Activated naive CD8-positive, alpha-beta T cell treated with anti-CD3 and anti-CD28 coated beads for 36 hours (primary cell): ENCODE results near the gene SMOC2. TPM values are rescaled to one million over a fixed set of nuclear protein-coding genes. Genes with fewer than 3 reads are reported as not detected.

ENCODE experiments used
- DNase-seq: peaks from one replicate; pipeline ENCODE4 v3.0.0; 2021
- H3K27ac Mint-ChIP-seq: one replicate; pipeline ENCODE4 v1.8.0; 2022; ENCODE audit warnings: mild to moderate bottlenecking, moderate library complexity, mixed read lengths
- H3K27me3 Mint-ChIP-seq: one replicate; pipeline ENCODE4 v1.8.0; 2022; ENCODE audit warnings: mild to moderate bottlenecking, mixed read lengths
- H3K36me3 Mint-ChIP-seq: one replicate; pipeline ENCODE4 v1.8.0; 2021; ENCODE audit warnings: mild to moderate bottlenecking, mixed read lengths
- H3K4me1 Mint-ChIP-seq: one replicate; pipeline ENCODE4 v1.8.0; 2021; ENCODE audit warnings: mixed read lengths
- H3K4me3 Mint-ChIP-seq: one replicate; pipeline ENCODE4 v1.8.0; 2022; ENCODE audit warnings: mild to moderate bottlenecking, moderate library complexity, mixed read lengths
- H3K9me3 Mint-ChIP-seq: one replicate; pipeline ENCODE4 v1.8.0; 2022; ENCODE audit warnings: mixed read lengths
- total RNA-seq, 2 experiments: library from RNA; stranded (reverse); gene quantifications; one replicate each; pipeline ENCODE4 v1.2.3, GENCODE V29; 2021

The SMOC2 gene
- total RNA-seq, 2 experiments from 2014 or later, result not detected

- peaks cover 8% of the 10 kb centered on the region for H3K27me3 Mint-ChIP-seq
- H3K4me1 Mint-ChIP-seq, result no peaks in the 10 kb centered on the region
- no peaks in the 10 kb centered on the region for H3K36me3 Mint-ChIP-seq
- H3K4me3 Mint-ChIP-seq, result no peak overlapping the region
- DNase-seq, result no peak
- H3K9me3 Mint-ChIP-seq, result no peaks in the 10 kb centered on the region
- H3K27ac Mint-ChIP-seq, result no peak overlapping the region
Measured at GRCh38 chr6:168427184-168427583, 13.8 kb upstream of the SMOC2 start.

GRCh38 chr6:168428052-168428826 lies 12.7 kb upstream of the SMOC2 start:
- DNase-seq, result no peak
- H3K27ac Mint-ChIP-seq, result no peak overlapping the region
- H3K4me3 Mint-ChIP-seq, result no peak overlapping the region
- peaks cover 14% of the 10 kb centered on the region for H3K27me3 Mint-ChIP-seq
- H3K9me3 Mint-ChIP-seq, result no peaks in the 10 kb centered on the region
- no peaks in the 10 kb centered on the region for H3K4me1 Mint-ChIP-seq
- no peaks in the 10 kb centered on the region for H3K36me3 Mint-ChIP-seq

- Mint-ChIP-seq H3K4me1 (no peaks in the 10 kb centered on the region), H3K36me3 (no peaks in the 10 kb centered on the region), H3K9me3 (no peaks in the 10 kb centered on the region), H3K27ac (no peak overlapping the region), H3K4me3 (no peak overlapping the region), H3K27me3 (peaks cover 17% of the 10 kb centered on the region)
- DNase-seq, result no peak
Measured at GRCh38 chr6:168428863-168429262, 12.1 kb upstream of the SMOC2 start.

GRCh38 chr6:168432196-168432595 lies 8.8 kb upstream of the SMOC2 start:
- Mint-ChIP-seq H3K9me3 (no peaks in the 10 kb centered on the region), H3K4me3 (no peak overlapping the region), H3K27ac (no peak overlapping the region), H3K4me1 (no peaks in the 10 kb centered on the region), H3K27me3 (peaks cover 40% of the 10 kb centered on the region), H3K36me3 (no peaks in the 10 kb centered on the region)
- DNase-seq, result no peak

- Mint-ChIP-seq H3K27ac (no peak overlapping the region), H3K36me3 (no peaks in the 10 kb centered on the region), H3K27me3 (peaks cover 47% of the 10 kb centered on the region), H3K4me1 (no peaks in the 10 kb centered on the region), H3K9me3 (no peaks in the 10 kb centered on the region), H3K4me3 (no peak overlapping the region)
- DNase-seq, result no peak
Measured at GRCh38 chr6:168433898-168434297, 7.1 kb upstream of the SMOC2 start.

GRCh38 chr6:168434505-168434904 lies 6.5 kb upstream of the SMOC2 start:
- Mint-ChIP-seq H3K27me3 (peaks cover 53% of the 10 kb centered on the region), H3K9me3 (no peaks in the 10 kb centered on the region), H3K36me3 (no peaks in the 10 kb centered on the region), H3K4me1 (no peaks in the 10 kb centered on the region), H3K27ac (no peak overlapping the region), H3K4me3 (no peak overlapping the region)
- DNase-seq, result no peak

- H3K4me3 Mint-ChIP-seq, result no peak overlapping the region
Measured at GRCh38 chr6:168437751-168438150, 3.2 kb upstream of the SMOC2 start.

GRCh38 chr6:168438783-168439520 lies 2.0 kb upstream of the SMOC2 start:
- H3K9me3 Mint-ChIP-seq, result no peaks in the 10 kb centered on the region
- no peak overlapping the region for H3K4me3 Mint-ChIP-seq
- peaks cover 69% of the 10 kb centered on the region for H3K27me3 Mint-ChIP-seq
- no peaks in the 10 kb centered on the region for H3K4me1 Mint-ChIP-seq
- H3K27ac Mint-ChIP-seq, result no peak overlapping the region
- DNase-seq, result no peak
- no peaks in the 10 kb centered on the region for H3K36me3 Mint-ChIP-seq

More at GRCh38 chr6:168437751-168438150, 3.2 kb upstream of the SMOC2 start:
- H3K9me3 Mint-ChIP-seq, result no peaks in the 10 kb centered on the region
- H3K27ac Mint-ChIP-seq, result no peak overlapping the region
- H3K36me3 Mint-ChIP-seq, result no peaks in the 10 kb centered on the region
- no peaks in the 10 kb centered on the region for H3K4me1 Mint-ChIP-seq
- peaks cover 60% of the 10 kb centered on the region for H3K27me3 Mint-ChIP-seq
- DNase-seq, result no peak

GRCh38 chr6:168439794-168440450 lies 1.1 kb upstream of the SMOC2 start:
- no peak for DNase-seq
- no peaks in the 10 kb centered on the region for H3K36me3 Mint-ChIP-seq
- H3K4me3 Mint-ChIP-seq, result no peak overlapping the region
- H3K9me3 Mint-ChIP-seq, result no peaks in the 10 kb centered on the region
- no peak overlapping the region for H3K27ac Mint-ChIP-seq
- peaks cover 74% of the 10 kb centered on the region for H3K27me3 Mint-ChIP-seq
- no peaks in the 10 kb centered on the region for H3K4me1 Mint-ChIP-seq

GRCh38 chr6:168441434-168442391 lies 729 bp downstream of the SMOC2 start:
- H3K4me1 Mint-ChIP-seq, result no peaks in the 10 kb centered on the region

GRCh38 chr6:168442646-168443045 lies 1.7 kb downstream of the SMOC2 start:
- no peaks in the 10 kb centered on the region for H3K4me1 Mint-ChIP-seq
- no peak overlapping the region for H3K4me3 Mint-ChIP-seq
- H3K27ac Mint-ChIP-seq, result no peak overlapping the region

More at GRCh38 chr6:168441434-168442391, 729 bp downstream of the SMOC2 start:
- peaks cover 74% of the 10 kb centered on the region for H3K27me3 Mint-ChIP-seq
- H3K4me3 Mint-ChIP-seq, result no peak overlapping the region
- no peaks in the 10 kb centered on the region for H3K9me3 Mint-ChIP-seq
- H3K36me3 Mint-ChIP-seq, result no peaks in the 10 kb centered on the region
- DNase-seq, result no peak
- no peak overlapping the region for H3K27ac Mint-ChIP-seq

GRCh38 chr6:168447282-168447681 lies 6.3 kb downstream of the SMOC2 start:
- no peak for DNase-seq
- Mint-ChIP-seq H3K36me3 (no peaks in the 10 kb centered on the region), H3K9me3 (no peaks in the 10 kb centered on the region), H3K27me3 (peaks cover 54% of the 10 kb centered on the region), H3K4me1 (no peaks in the 10 kb centered on the region), H3K27ac (no peak overlapping the region), H3K4me3 (no peak overlapping the region)

More at GRCh38 chr6:168442646-168443045, 1.7 kb downstream of the SMOC2 start:
- Mint-ChIP-seq H3K9me3 (no peaks in the 10 kb centered on the region), H3K36me3 (no peaks in the 10 kb centered on the region), H3K27me3 (peaks cover 68% of the 10 kb centered on the region)
- no peak for DNase-seq

GRCh38 chr6:168447700-168448099 lies 6.7 kb downstream of the SMOC2 start:
- Mint-ChIP-seq H3K27ac (no peak overlapping the region), H3K4me3 (no peak overlapping the region), H3K9me3 (no peaks in the 10 kb centered on the region), H3K36me3 (no peaks in the 10 kb centered on the region), H3K4me1 (no peaks in the 10 kb centered on the region), H3K27me3 (peaks cover 51% of the 10 kb centered on the region)
- no peak for DNase-seq

- H3K27me3 Mint-ChIP-seq, result peaks cover 46% of the 10 kb centered on the region
- no peaks in the 10 kb centered on the region for H3K36me3 Mint-ChIP-seq
- no peaks in the 10 kb centered on the region for H3K4me1 Mint-ChIP-seq
- DNase-seq, result no peak
- no peaks in the 10 kb centered on the region for H3K9me3 Mint-ChIP-seq
- no peak overlapping the region for H3K27ac Mint-ChIP-seq
- H3K4me3 Mint-ChIP-seq, result no peak overlapping the region
Measured at GRCh38 chr6:168448243-168448855, 7.4 kb downstream of the SMOC2 start.
